Stimulated activated CD4-positive, alpha-beta T cell treated with anti-CD3 and anti-CD28 coated beads, Interleukin-4, amount 100 ng/mL, for 1 hour (primary cell): Measurements from ENCODE around the gene NT5M.

Experiments
- DNase-seq: peaks from one replicate; pipeline ENCODE4 v3.0.0-alpha.2; 2020

Gene NT5M

DNA sequence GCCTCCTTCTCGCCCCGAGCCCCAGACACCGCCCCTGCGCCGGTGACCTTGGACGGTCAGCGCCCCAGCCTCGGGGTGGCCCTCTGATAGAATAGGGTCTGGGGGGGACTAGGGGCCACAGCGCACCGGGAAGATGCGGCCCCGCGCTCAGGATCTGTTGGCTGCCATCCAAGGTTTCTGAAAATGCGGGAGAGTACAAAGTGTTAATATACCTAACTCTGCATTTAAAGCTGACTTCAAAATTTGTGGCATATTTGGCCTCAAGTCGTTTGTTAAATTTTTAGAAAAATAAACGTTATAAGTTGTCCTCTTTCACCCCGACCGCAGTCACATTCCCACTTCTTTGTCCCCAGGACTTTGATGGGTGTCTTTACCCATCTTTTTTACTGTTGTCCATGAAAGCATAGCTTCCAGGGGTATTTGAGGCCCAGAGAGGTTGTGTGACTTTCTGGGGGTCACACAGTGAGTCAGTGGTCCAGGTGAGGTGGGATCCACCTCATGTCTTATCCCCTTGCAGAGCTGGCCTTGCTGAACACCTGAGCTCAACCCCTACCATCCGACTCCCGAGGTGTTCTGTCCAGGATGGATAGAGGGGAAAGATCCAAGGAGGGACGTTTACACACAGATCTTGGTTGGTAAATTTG lies 796 bp downstream of the NT5M start:
- no peak for DNase-seq

DNA sequence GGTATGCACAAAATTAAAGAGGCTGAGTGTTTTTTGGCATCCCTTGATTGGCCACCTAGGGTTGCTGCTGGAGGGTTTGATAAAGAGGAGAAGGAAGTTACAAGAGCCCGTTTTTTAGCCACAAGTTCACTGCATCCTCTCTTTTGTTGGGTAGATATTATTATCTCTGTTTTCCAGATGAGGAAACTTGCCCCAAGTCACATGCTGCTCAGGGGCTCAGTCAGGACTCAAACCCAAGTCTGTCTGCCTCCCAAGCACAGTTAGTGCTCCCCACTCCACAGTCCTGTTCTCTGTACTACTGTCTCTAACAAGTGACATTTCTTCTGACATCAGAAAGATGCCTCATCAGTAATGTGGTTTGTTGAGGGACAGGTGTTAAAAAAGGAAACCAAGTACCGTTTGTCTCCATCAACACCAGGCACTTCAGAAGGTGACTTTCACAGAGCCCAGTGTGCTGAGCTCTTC lies 1.4 kb downstream of the NT5M start:
- no peak for DNase-seq

DNA sequence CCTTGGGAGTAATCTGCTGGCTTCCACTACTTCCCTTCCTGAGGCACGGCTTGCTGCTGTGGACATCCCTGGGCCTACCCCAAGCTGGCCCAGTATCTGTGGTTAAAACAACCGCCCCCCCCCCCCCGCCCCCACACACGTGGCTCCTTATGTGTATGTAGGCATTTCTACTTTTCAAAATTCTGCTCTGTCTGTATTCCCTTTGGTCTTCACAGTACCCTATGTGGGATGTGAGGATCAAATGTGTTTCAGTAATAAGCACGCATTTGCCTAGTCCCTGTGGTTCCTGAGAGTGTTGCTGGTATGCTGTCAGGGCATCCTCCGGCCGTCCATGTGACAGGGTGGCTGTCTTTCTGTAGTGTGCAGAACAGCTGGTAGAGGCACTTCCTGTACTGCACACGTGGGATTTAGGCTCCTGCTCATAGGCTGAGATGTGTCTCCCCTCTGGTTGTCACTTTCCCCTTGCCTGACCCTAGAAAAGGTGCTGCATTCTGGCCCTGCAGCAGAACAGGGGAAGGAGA lies 2.2 kb downstream of the NT5M start:
- peak; percentile 31 for DNase-seq

DNA sequence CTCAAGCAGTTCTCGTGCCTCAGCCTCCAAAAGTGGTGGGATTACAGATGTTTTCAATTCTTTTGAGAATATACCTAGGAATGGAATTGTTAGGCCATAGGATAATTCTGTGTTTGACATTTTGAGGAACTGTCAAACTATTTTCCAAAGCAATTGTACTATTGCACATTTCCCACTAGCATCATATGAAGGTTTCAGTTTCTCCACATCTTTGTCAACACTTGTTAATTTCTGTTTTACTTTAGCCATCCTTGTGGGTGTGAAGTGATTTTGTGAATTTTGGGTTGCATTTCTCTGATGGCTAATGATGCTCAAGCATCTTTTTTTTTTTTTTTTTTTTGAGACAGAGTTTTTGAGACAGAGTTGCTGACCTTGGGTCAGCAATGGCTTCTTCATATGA lies 6.2 kb downstream of the NT5M start:
- no peak for DNase-seq

DNA sequence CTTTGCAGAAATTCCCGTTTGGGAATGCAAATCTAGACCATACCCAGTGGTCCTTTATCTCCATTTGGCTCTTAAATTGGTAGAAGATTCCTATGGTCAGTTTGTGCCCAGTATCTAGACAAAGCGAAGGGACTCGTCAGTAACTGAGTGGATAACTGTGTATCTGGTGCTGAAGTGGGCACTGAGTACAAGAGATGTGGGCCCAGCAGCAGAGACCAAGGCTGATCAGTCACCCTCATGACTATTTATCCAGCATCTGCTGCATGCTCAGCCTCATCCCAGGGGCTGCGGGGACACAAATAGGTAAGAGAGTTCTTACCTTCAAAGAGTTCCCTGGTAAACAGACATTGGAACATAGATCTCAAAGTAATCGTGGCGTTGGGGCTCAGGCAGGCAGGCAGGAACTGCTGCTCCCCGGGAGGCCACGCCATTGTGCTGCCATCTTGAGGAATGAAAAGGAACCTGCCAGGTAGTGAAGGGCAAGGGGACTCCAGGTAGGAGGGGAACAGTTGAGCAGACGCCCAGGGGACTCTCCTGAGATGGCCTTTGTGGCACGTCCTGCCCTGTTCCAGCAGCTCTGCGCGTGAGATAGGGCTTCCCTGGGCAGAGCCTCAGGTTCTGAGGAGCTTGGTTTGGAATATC lies 10.3 kb downstream of the NT5M start:
- DNase-seq: peak; percentile 68

DNA sequence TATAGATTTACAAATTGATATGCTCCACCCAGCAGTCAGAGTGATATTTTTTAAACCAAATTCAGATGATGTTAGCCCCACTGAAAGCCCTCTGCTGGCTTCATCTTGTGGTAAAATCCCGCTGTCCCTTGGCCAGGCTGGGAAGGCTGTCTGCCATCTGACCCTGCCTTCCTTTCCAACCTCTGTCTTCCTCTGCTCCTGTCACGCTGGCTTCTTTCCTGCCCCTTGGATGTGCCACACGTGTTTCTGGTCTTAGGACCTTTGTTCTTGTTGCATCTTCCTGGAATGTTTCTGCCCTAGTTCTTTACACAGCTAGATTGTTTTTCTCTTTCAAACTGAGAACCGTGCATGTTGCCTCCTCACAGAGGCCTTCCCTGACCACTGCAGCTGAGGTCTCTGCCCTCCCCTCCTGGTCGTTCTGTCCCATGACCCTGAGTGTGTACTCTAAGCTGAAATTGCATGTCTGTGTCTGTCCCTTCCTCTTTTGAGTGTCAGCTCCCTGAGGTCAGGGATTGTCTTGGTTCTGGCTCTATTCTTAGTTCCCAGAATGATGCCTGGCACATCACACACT lies 11.4 kb downstream of the NT5M start:
- no peak for DNase-seq

DNA sequence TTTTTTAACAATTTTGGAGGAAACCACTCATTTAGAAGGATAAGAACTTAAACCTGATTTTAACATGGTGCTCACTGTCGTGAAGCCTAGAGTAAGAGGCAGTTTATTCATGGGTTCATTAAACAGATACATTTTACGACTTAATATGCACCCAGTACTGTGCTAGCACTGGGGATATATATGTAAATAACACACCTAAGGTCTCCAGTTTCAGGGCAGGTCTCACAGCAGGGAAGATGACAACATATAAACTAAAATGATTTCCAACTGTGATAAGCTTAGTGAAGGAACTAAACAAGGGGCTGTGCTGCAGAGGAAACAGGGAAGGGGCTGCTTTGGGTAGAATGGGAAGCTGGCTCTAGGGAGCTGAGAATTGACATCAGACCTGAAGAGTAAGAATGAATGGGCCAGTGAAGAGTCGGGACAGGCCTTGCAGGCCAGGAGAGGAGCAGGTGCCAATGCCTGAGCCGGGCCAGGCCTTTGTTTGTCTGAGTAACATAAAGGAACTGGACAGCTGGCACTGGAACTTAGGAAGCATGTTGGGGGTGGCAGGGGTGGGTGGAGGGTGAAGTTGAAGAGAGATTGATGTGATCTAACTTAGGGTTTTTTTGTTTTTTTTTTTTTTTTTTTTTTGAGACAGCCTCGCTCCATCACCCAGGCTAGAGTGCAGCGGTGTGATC lies 12.1 kb downstream of the NT5M start:
- DNase-seq: no peak

DNA sequence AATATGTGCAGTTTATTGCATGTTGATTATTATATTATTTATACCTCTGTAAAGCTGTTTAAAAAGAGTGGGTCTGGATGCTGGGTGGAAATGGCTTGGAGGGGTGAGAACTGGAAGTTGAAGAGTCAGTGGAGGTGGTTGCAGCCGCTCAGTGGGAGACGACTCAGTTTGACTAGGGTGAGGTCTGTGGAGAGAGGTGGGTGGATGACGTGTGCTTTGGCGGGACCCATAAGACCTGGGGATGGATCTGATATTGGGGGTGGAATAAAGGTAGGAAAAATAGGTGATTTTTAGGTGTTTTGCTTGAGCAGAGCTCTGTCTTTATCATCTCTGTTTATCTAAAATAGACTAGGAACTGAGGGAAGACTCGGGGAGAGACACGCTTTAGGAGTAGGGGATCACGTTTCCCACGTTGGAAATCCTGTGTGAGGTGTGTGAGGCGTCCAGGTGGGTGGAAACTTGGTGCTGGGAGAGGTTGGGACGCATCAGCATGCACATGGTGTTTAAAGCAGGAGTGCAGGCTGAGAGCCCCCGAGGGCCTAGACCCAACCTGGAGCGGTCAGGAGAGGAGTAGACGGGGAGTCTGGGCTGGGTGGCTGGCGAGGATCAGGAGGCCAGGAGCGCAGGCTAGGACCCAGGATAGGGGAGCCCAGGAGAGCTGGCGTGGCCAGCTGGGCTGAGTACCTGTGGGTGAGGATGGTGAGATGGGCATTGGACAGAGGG lies 17.2 kb downstream of the NT5M start:
- DNase-seq: no peak

DNA sequence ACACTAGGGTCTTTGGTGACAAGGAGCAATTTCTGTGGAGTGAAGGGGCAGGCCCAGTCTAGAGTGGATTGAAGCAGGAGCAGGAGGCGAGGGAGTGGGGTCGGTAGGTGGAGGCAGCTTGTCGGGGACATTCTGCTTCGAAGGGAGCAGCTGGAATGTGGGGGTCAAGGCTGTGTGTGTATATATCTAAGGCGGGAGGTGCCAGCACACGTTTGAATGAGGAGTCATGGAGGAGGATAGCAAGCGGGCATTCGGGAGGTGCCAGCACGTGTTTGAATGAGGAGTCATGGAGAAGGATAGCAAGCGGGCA lies 17.7 kb downstream of the NT5M start:
- DNase-seq: no peak

DNA sequence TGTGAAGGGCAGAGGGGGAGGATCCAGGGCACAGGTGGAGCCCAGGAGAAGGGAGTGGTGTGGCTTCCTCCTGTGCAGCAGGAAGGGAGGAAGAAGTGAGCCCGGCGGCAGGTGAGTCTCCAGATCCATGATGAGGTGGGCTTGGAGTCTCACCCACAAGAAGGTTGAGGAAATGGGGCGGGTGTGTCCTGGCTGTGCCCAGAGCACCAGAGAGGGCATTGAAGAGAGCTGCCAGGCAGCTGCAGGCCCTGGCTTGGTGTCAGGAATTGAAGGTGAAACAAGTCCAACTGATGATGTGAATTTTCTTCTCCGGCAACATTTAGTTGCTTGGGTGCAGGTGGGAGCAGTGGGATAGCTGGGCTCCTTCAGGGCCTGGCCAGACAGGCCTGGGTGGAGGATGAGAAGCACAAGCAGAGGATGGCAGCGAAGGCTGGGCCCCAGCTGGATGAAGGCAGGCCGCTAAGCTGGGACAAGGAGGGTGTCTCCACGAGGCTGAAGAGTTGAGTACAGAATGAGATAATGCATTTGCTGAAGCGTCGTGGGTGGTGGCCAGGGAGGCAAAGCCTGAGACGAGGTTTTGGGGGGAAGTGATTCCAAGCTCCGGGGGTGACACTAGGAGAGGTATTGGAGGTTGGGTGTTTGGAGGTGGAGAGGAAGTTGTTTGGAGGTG lies 18.3 kb downstream of the NT5M start:
- no peak for DNase-seq

DNA sequence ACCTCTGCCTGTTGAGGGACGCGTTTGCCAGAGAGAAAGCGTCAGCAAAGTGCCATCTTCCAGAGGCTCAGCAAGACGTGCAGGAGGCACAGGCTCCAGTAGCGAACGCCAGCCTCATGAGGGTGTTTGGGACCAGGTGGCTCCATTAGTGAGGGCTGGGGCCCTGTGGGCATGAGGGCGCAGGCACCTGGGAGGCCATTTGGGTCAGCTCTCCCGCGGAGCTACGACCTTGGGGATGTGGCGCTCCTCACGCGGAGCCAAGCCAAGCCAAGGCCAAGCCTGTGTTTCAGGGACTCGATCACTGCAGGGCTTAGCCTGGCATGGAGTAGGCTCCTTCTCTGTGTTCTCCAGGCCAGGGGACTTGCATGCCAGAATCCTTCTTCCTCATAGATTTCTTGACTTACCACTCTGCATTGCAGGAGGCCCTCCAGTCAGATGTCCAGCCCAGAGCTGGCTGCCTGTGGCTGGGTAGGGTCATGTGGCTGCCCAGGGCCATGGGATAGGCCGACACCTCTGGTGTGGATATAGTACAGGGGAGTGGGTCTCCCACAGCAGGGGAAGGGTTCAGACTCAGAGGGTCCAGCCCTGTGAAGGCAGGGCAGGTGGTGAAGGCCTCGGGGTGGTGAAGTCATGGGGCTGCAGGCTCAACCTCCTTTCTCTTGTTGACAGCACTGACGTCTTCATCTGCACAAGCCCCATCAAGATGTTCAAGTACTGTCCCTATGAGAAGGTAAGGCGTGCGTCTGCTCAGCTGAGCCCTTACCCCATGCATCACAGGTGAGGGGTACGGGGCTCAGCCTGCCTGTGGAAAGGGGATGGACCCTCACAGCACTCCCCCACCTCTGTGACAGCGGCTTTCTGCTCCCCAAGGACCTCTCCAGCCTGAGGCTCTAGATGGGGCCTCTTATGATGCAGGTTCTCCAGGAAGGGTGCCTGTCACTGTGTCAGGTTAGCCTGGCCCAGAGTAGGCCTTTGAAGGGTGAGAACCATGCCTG lies 19.6 kb downstream of the NT5M start:
- DNase-seq: no peak

DNA sequence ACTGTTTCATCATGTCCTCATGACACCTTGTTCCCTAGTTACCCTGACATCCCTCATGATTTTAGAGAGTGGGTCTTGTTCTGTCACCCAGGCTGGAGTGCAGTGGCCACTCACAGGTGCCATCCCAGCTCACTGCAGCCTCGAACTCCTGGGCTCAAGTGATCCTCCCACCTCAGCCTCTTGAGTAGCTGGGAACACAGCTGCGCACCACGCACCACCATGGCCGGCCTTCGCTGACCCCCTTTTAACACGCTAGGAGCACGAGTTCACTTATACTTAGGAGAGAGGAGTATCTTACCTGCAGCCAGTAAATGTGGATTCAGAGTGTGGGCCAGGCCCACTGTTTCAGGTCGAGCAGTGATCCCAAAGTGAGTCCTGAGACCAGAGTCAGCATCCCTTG lies 21.4 kb downstream of the NT5M start:
- DNase-seq: no peak

DNA sequence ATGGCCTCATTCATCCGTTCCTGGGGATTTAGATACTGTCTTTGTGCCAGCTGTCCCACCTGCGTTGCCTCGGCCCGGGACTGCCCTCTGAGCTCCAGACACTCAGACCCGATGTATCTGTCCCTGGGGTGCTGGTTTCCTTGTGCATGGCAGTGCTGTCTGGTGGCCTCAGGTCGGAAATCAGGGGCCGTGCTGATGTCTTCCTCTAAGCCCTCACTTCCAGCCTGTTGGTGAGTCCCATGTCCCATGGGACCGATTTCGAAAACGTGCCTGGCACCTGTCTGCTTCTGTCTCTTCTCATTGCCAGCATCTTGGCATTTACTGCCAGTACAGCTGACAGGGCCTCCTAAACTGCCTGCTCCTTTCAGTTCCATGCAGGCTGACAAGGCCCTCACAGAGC lies 22.1 kb downstream of the NT5M start:
- DNase-seq: no peak

DNA sequence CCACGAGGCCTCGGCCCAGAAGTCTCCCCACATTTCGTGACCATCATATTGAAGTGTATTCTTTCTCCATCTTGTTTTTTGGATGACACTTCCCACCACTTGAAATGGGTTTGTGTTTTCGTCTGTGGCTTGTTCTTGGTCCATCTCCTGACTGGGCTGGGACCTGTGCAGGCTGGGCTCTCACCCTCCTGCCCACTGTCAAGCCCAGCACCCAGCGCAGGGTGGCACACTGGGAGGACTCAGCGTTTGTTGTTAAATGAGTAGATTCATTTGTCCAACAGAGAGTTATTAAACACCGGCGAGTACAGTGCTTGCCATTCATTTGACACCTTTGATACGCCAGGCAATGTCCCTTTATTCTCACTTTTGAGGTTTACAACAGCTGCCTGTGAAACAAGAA lies 22.6 kb downstream of the NT5M start:
- no peak for DNase-seq

DNA sequence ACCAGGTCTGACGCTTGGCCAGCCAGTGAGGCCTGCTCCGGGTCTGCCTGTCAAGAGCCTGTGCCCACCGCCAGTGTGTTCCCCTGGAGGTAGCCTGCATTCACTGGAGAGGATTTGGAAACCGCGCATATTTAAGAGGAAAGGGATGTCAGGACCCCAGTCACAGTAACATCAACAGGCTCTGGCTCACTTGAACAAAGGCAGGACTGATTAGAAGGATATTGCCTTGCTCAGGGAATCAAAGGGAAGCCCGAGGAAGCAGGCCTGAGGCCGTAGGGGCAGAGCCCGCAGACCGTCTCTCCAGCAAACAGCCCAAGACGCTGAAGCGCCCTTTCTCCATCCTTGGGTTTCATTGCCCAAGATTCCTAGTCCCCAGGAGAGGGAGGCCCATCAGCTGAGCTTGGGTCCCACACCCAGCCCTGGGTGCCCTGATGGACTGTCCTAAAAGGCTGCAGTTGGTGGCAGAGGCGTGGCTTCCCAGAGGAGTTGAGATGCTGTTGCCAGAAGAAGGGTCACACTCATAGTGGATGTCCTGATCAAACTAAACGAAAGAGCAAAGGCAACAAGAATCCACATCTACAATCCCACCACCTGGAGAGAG lies 23.2 kb downstream of the NT5M start:
- DNase-seq: no peak

DNA sequence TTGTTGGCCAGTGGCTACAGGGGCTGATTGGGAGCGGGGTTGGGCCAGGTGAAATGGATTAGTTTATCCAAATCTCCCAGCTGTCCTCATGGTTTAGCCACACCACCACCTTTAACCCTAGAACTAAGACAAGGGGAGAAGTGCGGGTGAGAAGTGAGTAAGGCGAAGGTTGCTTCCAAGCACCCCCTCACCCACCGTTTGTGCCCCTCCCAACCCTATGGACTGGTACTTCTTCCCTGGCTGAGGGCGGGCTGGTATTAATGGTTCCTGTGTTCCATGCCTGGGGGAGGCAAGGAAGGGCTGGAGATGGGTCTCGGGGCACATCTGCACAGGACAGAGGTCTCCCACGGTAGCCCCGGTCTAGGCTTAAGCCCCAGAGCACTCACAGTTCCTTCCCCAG lies 25.1 kb downstream of the NT5M start:
- DNase-seq: no peak

DNA sequence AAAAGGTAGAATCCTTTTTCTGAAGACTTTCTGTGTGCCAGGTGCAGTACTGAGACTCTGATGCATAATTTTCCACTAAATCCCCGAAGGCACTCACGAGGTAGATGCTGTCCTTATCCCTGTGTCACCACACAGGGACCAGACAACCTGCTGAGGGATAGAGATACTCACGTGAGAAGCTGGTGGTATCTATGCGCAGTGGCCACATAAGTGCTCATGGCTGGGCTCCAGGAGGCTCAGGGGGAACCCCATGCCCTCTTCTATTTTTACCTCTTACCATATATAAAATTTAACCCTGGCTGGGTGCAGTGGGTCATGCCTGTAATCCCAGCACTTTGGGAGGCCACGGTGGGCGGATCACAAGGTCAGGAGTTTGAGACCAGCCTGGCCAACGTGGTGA lies 38.3 kb downstream of the NT5M start:
- no peak for DNase-seq

DNA sequence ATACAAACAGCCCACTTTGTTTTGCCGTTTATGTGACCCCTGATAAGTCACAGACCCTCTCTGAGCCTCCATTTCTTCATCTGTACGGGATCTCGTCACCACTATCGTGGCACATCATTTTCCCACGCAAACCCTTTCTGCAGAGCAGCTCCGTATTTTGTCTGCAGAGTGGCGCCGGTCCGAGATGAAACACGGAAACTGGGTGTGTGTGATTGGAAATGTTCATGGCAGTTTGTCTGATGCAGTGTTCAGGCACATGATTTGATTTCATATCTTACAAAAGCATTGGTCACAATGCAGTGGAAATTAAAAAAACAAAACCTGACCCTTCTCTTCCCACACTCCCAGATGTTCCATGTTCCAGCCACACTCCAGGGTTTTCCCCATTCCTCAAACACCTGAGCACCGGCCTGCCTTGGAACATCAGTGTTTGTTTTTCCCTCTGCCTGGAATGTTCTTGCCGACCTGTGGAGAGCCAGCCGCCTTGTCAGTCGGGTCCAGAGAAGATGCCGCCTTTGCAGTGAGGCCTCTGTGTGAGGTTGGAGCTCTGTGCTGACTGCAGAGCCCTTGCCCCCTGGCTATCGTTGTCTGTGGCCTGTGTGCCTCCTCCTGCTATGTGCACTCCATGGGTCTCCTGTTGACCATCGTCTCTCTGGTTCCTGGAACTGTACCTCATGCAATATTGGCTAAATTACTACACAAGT lies 39.2 kb downstream of the NT5M start:
- no peak for DNase-seq

DNA sequence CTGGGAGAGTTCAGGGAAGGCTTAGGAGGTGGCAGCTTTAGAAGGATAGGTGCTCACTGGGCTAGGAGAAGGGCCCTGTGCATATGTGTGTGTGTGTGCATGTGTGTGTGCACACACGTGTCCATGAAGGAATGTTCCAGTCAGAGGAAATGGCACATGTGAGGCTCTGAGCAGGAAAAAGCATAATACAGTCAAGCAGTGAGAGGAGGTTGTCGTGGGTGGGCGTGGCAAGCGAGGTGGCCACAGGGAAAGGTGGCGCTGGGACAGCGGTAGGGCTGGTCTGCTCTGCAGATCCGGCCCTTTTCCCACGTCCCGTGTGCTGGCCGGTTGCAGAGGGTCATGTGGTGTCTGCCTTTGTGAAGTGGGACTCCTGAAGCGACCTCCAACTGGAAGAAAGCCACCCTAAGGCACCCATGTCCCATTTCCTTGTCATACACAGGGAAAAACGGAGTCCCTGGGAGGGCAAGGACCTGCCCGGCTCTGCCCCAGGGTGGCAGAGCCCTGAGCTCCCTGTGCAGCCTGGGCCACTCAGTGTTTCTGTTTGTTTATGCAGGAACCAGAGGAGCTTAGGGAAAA lies 40.1 kb downstream of the NT5M start:
- no peak for DNase-seq

DNA sequence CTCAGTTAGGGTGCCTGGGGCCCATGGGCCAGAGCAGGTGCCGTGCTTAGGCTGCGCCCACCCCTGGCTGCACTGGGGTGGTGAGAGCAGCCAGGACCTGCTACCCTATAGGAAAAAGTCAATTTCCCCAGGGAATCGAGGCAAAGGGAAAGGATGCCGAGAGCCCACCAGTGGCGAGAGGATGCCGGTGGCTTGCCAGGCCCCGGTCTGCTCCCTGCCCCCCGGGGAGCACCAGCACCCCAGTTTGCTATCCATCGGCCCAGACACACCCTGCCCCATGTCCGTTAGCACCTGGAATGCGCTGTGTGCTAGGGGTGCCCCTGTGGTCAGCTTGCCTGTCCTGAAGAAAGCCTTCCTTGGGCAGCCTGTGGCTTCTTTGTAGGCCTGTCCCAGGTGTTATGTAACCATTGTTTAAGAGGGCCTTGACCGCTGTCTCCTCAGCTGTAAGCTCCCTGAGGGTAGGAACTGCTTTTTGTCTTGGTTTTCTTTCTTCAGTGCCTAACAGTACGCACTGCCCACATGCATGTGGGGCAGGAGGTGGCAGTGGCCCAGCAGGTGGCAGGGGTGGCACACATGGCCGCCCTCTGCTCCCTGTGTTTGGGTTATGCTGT lies 40.8 kb downstream of the NT5M start:
- DNase-seq: no peak
